ENCODE results near the gene TRIP10. TPM values are rescaled to one million over a fixed set of nuclear protein-coding genes. Genes with fewer than 3 reads are reported as not detected.

TRIP10 gene
- total RNA-seq, 1 donor from 2014 or later: 43.3 TPM

DNA sequence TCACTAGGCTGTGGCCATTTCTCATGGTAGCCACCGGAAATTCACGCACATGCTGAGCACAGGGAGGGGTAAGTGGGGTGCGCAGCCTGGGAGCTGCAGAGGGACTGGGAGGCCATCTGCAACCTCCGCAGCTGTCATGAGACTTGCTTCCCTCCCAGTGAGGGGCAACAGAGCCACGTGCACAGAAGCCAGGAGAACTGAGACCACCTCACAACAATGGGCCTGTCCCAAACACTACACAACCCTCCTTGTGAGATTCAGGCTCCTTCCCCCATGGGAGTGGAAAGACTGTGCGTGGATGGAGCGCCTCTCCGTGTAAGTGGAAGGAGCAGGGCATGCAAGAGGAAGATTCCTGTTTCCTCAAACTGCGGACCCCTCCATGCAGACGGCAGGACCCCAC is 27.9 kb upstream of the TRIP10 start:
- DNase-seq: no peak

- DNase-seq: no peak
Observed at GRCh38 chr19:6712231-6712630, 27.2 kb upstream of the TRIP10 start.

DNA sequence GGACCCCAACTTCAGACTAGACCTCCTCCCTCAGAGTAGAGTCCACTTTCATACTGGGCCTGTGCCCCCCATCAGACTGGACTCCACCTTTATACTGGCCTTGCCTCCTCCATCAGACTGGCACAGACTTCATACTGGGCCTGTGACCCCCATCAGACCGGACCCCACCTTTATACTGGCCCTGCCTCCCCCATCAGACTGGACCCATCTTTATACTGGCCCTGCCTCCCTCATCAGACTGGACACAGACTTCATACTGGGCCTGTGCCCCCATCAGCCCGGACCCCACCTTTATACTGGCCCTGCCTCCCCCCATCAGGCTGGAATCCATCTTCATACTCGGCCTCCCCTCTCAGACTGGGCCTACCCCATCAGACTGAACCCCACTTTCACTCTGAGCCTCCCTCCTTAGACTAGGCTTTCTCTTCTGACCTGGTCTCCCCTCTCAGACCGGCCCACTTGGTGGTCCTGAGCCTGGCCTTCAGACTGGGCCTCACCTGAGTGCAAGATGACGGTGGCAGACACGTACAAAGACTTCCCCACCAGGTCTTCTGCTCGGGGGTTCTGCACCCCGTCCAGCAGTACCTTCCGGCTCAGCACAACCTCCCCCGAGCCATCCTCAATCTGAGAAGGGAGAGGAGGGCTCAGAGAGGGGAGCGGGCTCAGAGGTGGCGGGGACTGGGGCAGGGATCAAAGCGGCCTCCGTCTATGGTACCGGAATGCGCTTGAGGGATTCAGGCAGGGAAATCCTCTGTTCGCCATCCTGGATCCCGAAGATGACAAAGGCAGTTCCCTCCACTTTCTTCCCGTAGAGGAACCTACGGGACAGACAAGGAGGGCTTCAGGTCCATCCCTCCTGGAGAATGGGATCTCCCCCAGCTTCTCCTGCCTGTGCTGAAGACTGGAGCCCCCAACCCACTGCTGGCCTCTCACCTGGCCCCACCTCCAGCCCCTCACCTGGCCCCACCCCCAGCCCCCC is 26.5 kb upstream of the TRIP10 start:
- DNase-seq: no peak

DNA sequence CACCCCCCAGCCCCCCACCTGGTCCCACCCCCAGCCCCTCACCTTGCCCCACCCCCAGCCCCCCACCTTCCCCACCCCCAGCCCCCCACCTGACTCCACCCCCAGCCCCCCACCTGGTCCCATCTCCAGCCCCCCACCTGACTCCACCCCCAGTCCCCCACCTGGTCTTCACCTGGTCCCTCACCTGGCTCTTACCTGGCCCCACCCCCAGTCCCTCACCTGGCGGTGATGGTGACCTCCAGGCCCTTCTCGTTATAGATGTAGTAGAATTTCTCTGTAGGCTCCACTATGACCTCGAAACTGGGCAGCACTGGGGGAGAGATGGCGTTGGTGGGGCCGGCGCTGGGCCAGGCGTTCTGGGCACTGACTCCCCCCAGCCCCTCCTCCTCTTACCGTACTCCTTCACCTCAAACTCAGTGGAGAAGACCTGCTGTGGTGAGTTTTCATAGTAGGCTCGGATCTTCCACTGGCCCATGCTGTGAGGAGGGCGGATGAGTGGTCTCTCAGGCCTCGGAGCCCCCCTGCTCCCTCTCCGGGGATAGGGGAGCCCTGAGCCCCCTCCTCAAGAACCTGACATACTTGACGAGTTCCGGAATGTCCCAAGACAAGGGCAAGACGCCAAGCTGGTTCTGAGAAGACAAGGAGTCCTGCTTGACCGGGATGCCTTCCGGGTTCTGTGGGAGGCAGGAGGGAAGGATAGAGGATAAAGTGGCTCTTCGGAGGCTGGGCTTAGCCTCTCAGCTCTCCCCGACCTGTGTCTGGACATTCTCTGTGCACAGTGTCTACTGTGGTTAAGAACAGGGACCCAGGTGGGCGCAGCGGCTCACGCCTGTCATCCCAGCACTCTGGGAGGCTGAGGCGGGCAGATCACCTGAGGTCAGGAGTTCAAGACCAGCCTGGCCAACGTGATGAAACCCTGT is 25.4 kb upstream of the TRIP10 start:
- no peak for DNase-seq

DNA sequence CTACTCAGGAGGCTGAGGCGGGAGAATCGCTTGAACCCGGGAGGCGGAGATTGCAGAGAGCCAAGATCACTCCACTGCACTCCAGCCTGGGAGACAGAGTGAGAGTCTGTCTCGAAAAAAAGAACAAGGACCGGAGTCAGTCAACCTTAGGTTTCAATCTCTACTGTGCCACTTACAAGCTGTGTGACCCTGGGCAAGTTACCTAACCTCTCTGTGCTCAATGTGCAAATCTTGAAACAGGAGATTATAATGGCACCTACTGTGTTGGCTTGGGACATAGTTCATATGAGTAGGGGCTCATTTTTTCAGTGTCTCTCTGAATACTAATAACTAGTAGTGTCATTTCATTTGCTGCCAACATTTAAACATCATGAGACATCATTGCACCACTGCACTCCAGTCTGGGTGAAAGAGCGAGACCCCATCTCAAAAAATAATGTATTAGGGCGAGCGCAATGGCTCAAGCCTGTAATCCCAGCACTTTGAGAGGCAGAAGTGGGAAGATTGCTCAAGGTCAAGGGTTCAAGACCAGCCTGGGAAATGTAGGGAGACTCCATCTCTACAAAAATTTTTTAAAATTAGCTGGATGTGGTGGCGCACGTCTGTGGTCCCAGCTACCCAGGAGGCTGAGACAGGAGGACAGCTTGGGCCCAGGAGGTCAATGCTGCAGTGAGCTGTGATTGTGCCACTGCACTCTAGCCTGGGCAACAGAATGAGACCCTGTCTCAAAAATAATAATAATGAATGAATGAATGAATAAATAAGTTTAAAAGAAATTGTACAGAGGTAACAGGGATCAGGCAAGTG is 24.5 kb upstream of the TRIP10 start:
- DNase-seq: no peak

DNA sequence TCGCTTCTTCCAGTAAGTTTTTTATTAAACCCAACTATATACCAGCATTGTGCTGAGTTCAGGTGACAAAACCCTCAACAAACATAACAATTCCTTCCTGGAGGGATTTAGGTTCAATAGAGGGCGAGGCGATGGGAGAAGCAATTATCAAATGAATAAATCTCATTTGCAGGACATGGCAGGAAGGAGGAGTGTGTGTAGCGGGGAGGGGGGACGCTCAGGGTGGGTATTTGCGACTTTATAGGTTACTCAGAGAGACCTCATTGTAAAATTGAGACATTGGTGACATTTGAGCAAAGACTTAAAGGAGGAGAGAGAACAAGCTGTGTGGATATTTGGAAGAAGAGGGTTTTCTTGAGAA is 22.9 kb upstream of the TRIP10 start:
- no peak for DNase-seq

DNA sequence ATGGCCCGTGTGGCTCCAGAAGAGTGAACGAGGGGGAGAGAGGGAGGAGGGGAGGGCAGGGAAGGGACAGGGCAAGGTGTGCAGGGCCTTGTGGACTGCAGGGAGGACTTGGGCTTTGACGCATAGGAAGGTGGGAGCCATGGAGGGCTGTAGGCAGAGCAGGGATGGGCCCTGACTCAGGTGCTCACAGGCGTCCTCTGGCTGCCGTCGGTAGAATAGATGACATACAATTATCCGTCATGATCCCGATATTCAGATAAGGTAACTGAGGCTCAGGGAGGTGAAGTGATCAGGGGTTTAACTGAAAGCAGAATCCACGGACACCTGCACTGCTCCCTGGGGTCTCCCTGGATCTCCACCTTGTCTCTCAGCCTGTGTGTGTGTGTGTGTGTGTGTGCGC is 22.4 kb upstream of the TRIP10 start:
- no peak for DNase-seq

- no peak for DNase-seq
Observed at GRCh38 chr19:6717441-6717971, 22.0 kb upstream of the TRIP10 start.

GRCh38 chr19:6718111-6718740 is 21.3 kb upstream of the TRIP10 start:
- no peak for DNase-seq

- no peak for DNase-seq
Observed at GRCh38 chr19:6718741-6719539, 20.5 kb upstream of the TRIP10 start.

GRCh38 chr19:6719540-6719861 is 20.0 kb upstream of the TRIP10 start:
- no peak for DNase-seq

GRCh38 chr19:6719992-6720368 is 19.5 kb upstream of the TRIP10 start:
- no peak for DNase-seq

DNA sequence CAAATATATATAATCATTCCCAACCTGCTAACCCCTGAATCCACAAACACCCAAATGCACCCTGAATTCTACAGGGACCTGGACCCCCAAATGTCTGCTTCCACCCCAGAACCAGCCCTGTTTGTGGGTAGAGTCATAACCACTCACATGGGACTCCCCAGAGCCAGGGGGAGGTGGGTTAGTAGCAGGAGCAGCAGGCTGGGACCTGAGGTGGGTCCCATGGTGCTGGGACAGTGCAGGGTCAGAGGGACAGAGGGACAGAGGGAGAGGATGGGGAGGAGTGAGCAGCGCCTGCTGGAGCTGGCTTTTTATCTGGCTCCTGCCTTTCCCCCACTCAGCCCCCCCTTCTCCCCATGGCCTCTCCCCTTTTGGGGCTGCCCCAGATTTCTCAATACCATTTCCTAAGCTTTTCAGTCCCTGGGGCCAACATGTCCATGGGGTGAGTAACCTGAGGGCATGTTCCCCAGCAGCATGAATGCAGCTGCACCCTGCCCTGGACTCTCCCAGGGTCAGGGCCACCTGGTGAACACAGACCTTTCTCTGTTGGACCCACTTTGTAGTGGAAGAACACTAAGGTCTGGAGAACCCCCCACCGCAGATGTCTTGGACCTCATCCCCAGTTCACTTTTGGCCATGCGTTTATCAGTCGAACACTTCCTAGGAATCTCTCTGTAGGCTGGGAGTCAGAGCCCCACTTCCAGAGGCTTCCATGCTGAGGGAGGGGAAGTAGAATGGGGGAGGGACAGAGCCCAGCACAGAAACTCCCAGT is 18.9 kb upstream of the TRIP10 start, which contains the start of gene C3:
Gene C3 (minus strand): TSS at position 282 of the 769 bp plus-strand sequence. CDS start 61 bp downstream, at position 221.
- DNase-seq: no peak

- no peak for DNase-seq
Observed at GRCh38 chr19:6721138-6721474, 18.4 kb upstream of the TRIP10 start.

GRCh38 chr19:6721773-6722172 is 17.7 kb upstream of the TRIP10 start:
- DNase-seq: no peak

DNA sequence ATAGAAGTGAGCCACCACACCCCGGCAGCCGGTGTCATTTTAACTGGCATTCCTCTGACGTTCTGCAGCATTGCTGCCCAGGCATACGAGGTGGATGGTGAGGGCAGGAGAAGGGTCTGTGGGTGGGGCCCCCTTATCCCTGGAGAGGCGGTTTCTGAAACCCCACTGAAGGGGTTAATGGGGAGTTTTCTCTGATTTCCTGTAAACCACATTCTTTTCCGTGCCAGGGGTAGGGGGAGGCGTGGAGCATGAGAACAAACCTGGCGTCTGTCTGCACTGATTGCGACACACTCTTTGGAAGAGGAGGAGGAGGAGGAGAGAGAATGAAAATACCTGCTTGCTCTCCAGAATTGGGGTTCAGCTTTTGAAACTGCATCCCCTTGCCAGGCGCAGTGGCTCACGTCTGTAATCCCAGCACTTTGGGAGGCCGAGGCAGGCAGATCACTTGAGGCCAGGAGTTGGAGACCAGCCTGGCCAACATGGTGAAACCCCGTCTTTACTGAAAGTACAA is 16.3 kb upstream of the TRIP10 start:
- DNase-seq: no peak

DNA sequence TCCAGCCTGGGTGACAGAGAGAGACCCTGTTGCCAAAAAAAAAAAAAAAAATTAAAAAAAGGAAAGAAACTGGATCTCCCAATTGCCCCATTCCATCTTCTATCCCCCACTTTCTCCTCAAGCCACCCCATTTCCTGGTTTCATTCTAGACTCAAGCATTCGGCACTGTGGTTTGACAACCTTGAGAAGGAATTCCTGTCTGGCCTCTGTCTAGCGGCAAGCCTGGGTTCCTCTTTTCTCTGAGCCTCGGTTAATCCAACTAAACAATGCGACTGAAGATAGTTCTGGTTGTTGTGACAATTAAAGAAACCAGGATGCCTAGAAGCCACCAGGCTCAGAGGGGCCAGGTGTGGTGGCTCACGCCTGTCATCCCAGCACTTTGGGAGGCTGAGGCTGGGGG is 15.7 kb upstream of the TRIP10 start:
- no peak for DNase-seq

DNA sequence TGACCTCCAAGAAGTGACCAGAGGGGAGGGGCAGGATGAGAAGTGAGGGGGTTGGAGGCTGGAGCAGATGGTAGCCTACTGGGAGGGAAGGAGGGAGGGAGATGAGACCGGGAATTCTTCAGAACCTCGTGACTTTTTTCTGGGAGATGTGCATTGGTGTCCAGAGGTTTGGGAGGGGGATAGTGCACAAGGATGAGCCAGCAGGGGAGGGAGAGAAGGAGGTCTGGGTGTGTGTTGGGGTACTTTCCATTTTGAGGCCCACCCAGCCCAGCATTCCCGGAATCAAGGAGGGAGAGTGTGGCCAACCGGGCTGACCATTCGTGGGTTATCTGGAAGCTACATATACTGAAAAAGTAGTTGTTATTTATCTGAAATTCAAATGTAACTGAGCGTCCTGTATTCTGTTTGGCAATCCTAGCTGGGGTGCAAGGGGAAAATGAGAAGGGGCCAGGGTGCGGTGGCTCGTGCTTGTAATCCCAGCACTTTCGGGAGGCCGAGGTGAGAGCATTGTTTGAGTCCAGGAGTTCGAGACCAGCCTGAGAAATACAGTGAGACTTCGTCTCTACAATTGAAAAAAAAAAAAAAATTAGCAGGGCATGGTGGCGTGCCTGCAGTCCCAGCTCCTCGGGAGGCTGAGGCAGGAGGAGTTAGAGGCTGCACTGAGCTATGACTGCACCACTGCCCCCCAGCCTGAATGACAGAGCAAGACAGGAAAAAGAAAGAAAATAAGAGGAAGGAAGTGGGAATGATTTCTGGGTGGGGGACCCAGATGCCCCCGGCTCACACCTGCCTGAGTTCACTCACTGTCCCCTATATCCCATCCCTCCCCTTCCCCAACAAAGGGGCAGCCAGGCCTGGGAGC is 14.6 kb upstream of the TRIP10 start:
- no peak for DNase-seq
